Measurements from ENCODE around the gene RGL3.

- TF ChIP-seq, protein P1, sequence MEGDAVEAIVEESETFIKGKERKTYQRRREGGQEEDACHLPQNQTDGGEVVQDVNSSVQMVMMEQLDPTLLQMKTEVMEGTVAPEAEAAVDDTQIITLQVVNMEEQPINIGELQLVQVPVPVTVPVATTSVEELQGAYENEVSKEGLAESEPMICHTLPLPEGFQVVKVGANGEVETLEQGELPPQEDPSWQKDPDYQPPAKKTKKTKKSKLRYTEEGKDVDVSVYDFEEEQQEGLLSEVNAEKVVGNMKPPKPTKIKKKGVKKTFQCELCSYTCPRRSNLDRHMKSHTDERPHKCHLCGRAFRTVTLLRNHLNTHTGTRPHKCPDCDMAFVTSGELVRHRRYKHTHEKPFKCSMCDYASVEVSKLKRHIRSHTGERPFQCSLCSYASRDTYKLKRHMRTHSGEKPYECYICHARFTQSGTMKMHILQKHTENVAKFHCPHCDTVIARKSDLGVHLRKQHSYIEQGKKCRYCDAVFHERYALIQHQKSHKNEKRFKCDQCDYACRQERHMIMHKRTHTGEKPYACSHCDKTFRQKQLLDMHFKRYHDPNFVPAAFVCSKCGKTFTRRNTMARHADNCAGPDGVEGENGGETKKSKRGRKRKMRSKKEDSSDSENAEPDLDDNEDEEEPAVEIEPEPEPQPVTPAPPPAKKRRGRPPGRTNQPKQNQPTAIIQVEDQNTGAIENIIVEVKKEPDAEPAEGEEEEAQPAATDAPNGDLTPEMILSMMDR (IDR thresholded peaks at IDR 0.05): no peak
- no peak for TF ChIP-seq POLR2AphosphoS5 (IDR thresholded peaks at IDR 0.05)
Observed at GRCh38 chr19:11390933-11391680, 28.0 kb downstream of the RGL3 start.
